ENCODE data around the gene PYGL.
A peak's percentile ranks its signal among the peaks of the same experiment; 100 is the strongest.
"Not testable (repeated sequence)": the region's sequence is repeated elsewhere in the genome, so short reads cannot be mapped to it uniquely, and the experiment has no call there.

Gene PYGL

DNA sequence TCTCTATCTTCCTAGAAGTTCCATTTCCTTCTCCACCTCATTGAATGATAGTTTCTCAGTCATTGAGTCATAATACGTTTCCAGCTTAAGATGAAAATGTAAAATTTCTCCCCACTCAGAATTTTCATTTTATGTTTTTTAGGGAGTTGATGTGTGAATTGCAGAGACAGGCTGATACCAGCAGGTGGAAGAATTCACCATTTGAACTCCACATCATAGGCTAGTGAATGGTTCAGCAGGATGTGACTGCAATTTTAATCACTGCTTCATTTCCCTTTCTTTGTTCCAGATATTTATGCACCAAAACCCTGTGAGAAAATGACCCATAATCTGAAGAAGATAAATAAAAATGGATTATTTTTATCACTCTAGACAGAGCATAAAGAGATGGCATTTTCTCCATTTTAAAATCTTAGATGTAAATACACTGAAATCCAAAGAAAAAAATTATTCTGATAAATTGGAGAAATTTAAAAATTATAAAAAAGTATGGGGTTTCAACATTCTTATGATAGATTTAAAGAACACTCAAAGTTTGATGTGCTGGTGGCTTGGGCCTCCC lies 10.6 kb upstream of the PYGL start:
- no peak for DNase-seq (ENCODE audit: low read depth)

DNA sequence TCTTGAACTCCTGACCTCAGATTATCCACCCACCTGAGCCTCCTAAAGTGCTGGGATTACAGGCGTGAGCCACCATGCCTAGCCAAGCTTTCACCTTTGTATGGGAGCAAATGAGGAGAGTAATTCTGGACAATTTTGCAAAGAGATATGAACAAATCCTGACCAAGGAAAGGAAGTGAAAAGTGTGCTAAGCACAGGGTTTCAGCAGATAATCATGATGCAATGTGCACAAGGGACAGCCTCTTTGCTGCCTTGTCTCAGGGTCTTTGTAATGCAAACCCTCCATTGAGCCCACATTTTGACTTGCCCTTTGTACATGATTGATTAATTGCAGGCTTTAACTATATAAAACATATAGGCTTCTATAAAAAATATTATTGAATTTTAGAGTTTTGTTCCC lies 9.2 kb upstream of the PYGL start:
- DNase-seq (ENCODE audit: low read depth) = no peak

DNA sequence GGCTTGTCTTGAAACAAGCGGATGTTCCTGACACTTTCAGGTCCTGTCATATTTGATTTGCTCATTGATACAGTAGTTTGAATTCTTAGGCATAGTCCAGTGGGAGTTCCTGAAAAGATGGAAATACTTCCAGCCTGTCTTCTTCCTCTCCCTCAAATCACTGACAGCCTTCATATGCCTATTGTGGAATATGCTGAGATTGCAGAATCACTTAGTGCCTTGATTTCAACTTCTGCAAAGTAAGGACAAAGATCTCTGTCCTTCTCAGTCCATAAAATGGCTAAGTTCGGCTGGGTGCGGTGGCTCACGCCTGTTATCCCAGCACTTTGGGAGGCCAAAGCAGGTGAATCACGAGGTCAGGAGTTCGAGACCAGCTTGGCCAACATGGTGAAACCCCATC lies 6.7 kb upstream of the PYGL start:
- no peak for DNase-seq (ENCODE audit: low read depth)

DNA sequence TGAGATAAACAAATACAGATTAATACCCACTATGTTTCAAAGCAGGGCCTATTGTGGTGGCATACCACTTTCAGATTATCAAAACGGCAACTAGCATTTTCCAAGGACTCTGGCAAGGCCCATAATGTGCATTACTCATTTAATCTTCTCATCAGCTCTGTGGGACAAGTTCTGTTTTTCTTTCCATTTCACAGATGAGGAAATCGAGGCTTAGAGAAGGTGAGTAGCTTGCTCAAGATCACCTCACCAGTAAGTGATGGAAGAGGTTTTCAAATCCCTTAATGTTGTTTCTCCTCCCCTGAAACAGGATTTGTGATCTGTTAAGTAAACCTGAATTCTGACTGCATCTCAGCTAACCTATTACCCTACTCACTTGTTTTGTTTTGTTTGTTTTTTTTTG lies 3.9 kb upstream of the PYGL start:
- DNase-seq (ENCODE audit: low read depth) = no peak

DNA sequence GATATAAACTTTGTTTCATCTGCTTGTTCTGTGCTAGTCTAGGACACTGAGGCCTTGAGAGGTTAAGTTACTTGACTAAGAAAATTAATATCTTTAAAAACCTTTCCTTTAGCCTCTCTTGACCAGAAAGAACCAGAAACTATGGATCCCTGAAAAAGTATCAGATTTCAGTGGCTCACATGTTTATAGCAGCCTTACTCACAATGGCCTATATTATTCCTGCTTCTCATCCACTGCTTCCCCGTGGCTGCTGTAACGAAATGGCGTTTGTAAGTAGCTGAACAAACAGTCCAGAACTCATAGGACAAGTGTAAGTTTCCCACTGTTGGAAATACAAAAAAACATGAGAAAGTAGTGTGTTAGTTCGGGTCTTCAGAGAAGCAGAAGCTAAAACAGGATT lies 3.2 kb upstream of the PYGL start:
- no peak for DNase-seq (ENCODE audit: low read depth)

DNA sequence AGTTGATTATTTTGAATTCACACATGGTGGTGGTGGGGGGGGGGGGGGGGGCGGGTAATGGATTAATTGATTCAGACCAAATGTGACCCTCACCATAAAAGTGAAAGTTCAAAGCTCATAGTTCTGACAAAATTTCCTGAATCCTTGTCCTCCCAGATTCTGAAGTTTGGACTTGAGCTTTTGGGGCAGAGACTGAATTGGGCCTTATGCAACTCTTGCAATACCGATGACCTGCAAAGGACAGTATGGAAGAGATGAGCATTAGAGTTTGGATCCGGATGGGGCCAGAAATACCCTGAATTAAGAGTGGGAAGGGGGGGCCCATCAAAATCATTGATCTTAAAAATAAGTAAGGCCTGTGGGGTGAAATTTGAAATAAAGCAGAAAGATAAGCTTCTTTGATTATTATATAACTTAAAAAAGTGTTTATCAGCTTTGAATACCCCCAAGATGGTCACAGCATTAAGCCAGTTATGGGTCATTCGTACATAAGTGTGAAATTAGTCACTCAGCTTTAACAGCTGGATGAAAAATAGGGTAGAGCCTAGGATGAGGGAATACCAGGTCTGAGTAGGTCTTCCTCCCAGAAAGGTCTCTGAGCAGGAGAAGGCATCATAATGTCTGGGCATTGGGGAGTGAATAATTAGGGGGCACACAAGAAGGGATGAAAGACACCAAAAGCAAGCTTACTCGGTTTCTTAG lies 2.1 kb upstream of the PYGL start:
- no peak for DNase-seq (ENCODE audit: low read depth)

DNA sequence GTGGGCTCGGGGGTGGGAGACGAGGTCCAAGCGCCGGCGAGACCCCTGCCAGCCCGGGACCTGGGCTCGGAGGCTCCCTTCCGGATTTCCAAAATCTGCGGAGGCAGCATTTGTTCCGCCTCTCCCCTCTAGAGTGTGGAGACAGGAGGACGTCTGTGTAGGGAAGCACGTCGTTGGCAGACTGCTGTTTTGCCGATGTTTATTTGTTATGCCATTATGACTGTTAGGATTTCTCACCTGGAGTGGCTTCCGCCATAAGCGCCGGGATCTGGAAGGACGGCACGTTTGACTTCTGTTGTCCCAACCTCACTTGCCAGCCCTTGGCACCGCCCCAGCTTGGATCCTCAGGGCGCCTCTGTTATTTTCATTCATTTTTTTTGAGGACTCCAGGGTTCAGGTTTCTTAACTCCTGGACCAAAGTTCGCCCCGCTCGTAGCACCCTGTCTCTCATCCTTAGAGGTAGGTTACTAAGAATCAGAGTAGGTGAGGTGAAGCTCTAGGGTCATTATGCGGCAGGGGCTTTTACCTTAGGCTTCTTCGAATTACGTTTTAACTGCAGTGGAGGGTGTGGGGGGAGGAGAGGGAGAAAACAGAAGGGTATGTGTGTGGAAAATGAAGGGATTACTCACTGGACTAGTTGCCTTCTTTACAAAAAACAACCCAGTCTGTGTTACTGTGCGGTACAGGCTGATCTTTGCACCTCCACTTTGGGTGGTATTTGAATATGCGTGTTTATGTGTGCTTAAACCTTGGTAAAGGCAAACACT lies 547 bp upstream of the PYGL start:
- no peak for DNase-seq (ENCODE audit: low read depth)

DNA sequence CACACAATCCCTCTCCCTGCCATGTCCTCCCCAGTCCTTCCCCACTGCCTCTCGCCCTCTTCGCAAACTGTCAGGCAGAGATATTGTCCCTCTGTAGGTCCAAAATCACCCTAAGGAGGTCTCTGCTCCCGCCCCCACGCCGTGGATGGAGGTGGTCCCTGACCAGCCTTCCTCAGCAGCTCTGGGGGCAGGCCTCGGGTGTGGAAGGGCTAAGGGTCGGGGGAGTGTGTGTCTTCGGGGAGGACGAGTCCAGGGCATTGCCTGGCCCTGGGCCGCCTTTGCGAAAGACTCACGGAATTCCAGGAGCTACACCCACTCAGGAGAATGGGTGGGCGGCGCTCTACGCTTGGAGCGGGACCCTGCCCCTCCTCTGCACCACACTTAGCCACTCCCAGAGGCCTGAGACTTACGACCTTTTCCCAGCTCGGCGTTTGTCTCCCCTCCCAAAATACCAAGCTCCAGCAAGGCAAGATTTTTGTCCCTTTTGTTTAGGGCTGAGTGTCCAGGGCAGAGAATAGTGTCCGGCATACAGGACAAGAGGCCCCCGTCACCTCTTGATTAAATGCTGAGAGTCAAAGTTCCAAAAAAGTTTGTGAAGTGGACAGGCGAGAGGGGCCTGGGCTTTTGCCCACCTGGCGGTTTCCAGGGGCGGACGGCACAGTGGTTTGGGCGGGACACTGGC lies 881 bp downstream of the PYGL start:
- DNase-seq (ENCODE audit: low read depth) = no peak

DNA sequence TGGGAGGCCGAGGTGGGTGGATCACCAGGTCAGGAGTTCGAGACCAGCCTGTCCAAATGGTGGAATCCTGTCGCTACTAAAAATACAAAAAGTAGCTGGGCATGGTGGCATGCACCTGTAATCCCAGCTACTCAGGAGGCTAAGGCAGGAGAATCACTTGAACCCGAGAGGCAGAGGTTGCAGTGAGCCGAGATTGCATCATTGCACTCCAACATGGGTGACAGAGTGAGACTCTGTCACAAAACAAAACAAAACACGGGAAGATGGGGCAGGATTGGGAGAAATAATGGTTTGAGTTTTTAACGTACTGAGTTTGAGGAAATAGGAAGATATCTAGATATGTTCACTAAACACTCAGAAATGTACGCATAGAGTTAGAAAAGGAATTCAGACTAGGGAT lies 2.6 kb downstream of the PYGL start:
- DNase-seq (ENCODE audit: low read depth) = not testable (repeated sequence)

DNA sequence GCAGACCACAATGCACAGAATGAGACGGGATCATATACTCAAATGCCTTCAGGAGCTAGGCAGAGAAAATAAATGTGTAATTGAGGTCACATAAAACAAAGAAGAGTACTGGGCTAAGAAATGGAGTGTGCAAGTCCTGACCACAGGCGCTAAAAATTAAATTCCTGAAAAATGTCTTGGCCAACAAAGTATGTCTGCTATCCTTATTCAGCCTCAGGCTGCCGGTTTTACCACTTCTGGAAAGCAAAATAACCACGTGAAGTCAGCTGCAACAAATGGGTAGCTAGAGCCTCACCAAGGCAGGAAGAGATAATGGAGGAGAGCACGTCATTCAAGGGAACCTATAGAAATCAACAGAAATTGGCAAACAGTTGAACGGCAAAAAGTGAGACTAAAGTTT lies 3.1 kb downstream of the PYGL start:
- peak; percentile 87 for DNase-seq (ENCODE audit: low read depth)

DNA sequence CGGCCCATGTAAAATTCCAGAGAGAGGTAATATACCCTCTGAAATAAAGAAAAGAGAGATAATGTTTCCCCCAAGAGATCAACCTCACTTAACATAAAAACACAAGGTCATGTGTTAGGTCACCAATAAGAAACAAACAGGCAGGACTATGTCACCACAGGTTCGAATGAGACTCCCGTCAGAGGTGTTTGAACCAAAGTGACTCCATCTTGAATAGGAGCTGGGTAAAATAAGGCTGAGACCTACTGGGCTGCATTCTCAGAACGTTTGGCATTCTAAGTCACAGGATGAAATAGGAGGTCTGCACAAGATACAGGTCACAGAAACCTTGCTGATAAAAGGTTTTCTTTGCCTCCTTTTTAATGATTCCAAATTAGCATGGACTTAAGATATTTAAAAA lies 6.5 kb downstream of the PYGL start:
- no peak for DNase-seq (ENCODE audit: low read depth)

DNA sequence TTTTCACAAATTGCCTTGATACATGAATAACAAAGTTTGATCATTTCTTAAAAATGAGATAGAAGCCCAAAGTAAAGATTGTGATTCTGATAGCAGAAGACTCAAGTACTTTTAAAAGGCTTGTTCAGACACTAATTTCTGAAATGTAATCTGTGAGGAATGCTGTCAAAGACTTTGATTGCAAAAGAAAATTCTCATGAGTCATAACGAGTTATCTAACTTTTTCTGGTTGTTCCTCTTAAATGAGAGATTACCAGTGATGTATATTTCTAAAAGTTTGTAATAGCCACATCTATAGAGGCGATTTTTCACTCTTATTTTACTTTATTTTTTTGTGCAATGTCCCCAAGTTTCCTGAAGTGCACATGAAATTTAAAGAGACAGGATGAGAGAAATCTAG lies 7.0 kb downstream of the PYGL start:
- no peak for DNase-seq (ENCODE audit: low read depth)

DNA sequence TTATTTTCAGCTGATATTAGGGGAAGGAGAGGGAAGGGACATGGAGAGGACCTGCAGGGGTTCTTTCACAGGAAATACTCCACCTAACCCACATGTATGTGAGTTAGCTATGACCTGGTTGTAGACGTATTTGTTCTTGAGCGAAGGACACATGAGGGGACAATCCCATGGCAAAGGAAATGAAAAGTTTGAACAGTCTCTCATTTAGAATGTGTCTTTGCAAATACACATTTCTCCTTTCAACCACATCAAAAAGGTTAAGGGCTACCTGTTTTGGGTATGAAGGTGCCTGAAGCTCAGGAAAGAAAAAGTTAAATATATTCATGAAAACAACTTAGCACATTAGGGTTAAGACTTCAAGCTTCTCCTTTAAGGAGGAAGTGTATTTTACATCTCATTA lies 7.4 kb downstream of the PYGL start:
- no peak for DNase-seq (ENCODE audit: low read depth)

DNA sequence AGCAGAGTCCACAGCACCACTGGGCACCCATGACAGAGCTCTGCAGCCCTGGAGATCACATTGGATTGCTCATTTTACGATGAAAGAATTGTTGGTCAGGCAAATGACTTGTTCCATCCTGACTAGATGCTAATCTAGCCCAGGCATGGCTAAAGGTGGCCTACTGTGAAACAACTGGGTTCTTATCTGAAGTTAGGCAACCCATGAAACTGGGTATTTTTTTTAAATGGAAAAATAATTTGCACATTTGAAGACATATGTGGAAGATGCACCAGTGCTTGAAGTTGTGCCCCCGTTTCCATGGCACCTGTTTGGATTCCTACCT lies 8.3 kb downstream of the PYGL start:
- no peak for DNase-seq (ENCODE audit: low read depth)

DNA sequence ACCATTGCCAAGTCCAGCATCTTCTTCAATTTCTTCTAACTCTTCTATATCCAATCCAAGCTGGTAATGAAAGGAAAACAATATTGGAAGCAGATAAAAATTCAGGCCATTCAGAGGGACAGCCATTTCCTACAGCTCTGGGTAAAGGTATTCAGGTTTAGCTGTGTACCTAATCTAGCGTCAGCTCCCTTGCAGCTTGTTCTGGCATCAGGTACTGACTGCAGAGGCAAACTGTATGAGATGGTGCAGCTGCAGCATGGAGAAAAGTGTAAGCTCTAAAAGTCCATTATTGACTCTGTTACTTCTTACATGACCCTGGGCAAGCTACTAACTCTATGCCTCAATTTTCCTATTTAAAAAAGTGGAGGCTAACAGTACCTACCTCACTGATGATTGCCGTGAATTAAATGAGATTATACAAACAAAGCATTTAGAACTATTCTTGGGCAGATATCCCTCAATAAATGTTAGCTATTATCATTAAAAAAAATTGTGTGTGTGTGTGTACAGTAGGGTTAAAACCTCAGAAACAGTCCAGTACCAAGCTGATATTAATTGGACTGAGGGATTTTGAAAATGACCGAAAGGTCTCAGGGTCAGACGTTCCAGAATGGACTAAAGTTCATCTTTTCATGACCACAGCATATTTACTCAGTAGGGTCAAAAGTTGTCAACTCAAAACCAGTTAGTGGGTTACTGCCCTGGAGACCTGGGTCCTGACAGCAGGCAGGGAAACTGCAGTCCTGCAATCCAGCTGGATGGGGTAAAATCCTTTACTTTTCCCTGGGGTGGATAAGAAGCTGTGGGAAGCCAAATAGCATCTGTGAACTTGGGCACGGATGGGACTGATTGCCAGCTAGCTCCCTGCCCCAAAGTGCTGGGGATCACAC lies 8.9 kb downstream of the PYGL start:
- no peak for DNase-seq (ENCODE audit: low read depth)

DNA sequence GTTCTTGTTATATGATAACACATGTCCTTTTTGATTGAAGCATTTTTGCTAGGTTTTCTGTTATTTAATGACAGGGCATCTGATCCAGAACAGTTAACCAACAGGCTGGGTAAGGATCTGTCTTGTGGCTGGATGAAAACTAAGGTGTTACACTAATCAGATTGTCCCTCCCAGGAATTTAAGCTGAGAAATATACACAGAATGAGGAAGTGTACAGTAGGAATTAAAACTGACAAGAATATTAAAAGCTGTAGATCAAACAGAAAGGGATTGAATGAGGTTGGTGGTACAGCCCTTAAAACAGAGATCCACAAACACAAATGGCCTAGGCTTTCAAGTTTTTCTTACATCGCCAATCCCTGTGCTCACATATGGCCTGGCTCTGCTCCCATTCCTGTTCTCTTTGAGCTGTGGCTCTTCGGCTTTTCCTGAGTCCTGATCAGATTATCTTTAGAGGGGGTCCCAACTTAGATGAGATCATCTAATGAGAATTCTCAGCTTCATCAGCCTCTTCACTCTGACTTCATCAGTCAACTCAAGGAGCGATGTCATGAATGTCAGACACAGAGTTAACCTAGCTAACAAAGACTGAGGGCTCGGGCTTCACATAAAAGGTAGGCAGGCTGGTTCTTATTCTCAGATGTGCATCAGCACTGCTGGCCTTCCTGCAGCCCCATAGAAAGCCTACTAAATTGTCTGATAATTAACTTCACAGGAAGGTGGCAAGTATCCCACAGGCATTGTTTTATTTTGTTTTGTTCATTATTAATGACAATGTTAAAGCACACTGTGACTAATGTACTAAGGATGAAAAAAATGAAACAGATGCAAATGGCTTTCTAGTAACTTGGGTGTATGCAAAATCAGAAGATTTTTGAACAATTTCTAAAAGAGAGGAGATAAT lies 11.4 kb downstream of the PYGL start:
- DNase-seq (ENCODE audit: low read depth) = no peak

DNA sequence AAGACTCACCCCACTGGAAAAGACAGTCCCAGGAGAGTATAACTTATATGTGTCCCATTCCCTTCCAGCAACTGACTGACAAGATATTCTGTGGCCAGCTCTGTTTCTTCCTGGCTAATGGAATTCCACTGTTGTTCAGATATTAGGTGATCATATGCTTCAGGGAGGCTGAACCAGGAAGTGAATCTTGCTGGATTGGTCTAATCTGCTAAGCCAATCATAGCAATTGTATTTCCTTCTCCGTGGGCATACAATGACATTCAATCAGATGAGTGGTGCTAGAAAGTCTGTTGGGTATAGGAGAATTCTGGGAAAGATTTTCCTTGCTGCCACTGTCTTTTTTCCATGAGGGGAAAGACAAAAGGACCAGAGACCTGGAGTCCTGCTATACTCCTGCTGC lies 12.1 kb downstream of the PYGL start:
- no peak for DNase-seq (ENCODE audit: low read depth)

DNA sequence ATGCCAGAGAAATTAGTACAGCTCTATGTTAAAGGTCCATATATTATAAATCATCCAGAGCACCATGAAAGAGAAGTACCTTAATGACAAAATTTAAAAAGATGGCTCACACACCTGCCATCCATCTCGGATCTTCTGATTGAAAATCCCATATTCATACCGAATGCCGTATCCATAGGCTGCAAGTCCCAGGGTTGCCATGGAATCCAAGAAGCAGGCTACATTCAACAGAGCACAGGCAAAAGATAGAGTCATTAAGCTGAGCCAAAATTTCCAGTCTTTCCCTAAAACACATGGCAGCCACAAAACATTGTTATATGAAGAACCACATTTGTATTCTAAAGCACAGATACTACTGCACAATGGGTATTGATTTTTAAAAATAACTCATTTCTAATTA lies 12.7 kb downstream of the PYGL start:
- DNase-seq (ENCODE audit: low read depth) = no peak

DNA sequence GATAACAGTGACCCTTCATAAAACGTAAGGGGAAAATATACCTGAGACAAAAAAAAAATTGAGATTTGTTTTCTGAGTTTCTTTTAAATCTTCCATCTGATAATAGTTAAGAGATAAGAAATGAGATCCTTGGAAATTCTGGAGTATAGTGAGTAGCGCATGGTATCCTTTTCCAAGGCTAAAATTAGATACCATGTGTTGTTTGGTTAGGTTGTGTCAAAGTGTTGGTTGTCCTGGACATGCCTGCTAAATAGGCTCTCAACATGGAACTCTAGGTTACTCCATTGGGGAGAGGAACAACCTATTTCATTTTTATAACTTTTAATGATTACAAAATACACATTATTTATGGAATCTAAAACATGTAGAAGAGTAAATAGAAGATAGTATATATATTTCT lies 14.8 kb downstream of the PYGL start:
- DNase-seq (ENCODE audit: low read depth) = no peak

DNA sequence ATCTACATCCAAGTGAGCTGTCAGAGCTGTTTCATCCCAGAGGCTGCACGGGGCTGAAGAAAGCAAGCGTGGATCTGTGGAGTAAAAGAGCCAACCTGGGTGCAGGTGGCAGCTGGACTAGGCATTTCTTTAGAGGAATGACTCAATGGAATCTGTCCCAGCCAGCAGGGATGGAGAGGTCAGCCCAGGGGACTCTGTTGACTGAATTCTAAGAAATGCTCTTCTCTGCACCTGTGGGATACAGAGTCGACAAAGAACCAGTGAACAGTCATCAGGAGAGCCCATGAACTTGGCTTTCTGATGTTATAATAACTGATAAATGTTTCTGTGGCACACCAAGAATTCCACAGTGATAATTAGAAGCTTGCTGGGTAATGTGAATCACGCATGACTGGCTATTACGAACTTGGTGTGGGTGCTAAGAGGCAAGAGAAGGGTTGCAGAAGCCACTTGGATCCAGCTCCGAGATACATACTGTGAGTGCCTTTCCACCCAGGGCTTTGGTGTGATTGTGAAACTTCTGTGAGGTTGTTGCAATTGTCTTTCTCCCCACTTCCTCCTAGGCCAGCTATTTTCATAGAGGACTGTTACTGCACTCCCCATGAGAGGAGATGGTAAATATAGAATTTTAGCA lies 16.2 kb downstream of the PYGL start:
- DNase-seq (ENCODE audit: low read depth) = peak; percentile 95
